ENCODE measurements around the gene RNF187.

RNF187 gene

GRCh38 chr1:228487336-228488124 lies at the start of gene RNF187:
RNF187 (plus strand) TSS chr1:228487382.
- DNase-seq, result no peak

GRCh38 chr1:228437424-228437962 lies 49.7 kb upstream of the RNF187 start:
- DNase-seq, result no peak

- DNase-seq, result no peak
Measured at GRCh38 chr1:228438266-228438665, 48.9 kb upstream of the RNF187 start.

GRCh38 chr1:228440761-228441500 lies 46.3 kb upstream of the RNF187 start:
- DNase-seq, result no peak

- DNase-seq, result no peak
Measured at GRCh38 chr1:228443395-228443794, 43.8 kb upstream of the RNF187 start.

GRCh38 chr1:228445490-228445842 lies 41.7 kb upstream of the RNF187 start:
- DNase-seq, result no peak

GRCh38 chr1:228445843-228446650 lies 41.1 kb upstream of the RNF187 start:
- no peak for DNase-seq

GRCh38 chr1:228446852-228447251 lies 40.3 kb upstream of the RNF187 start:
- DNase-seq, result no peak

GRCh38 chr1:228448372-228448771 lies 38.8 kb upstream of the RNF187 start:
- no peak for DNase-seq

GRCh38 chr1:228450200-228450599 lies 37.0 kb upstream of the RNF187 start:
- DNase-seq, result no peak

- no peak for DNase-seq
Measured at GRCh38 chr1:228452194-228453021, 34.8 kb upstream of the RNF187 start.

GRCh38 chr1:228453022-228453560 lies 34.1 kb upstream of the RNF187 start:
- no peak for DNase-seq

GRCh38 chr1:228453614-228454013 lies 33.6 kb upstream of the RNF187 start:
- no peak for DNase-seq

- no peak for DNase-seq
Measured at GRCh38 chr1:228454238-228454637, 32.9 kb upstream of the RNF187 start.

GRCh38 chr1:228455715-228456114 lies 31.5 kb upstream of the RNF187 start:
- DNase-seq, result no peak

GRCh38 chr1:228456252-228457016 lies 30.7 kb upstream of the RNF187 start:
- DNase-seq, result no peak

- DNase-seq, result no peak
Measured at GRCh38 chr1:228457017-228457395, 30.2 kb upstream of the RNF187 start.

- DNase-seq, result peak; percentile 100
Measured at GRCh38 chr1:228457396-228458176, 29.6 kb upstream of the RNF187 start.

GRCh38 chr1:228459091-228459993 lies 27.8 kb upstream of the RNF187 start:
- no peak for DNase-seq
